GM21737 (cell line): ENCODE results near the gene ARL5C.

ENCODE experiments used
- ATAC-seq: cut with Tn5 transposase; IDR thresholded peaks from one replicate; pipeline ENCODE4 v1.9.1; 2021; ENCODE audit warnings: mild to moderate bottlenecking, moderate library complexity; ENCODE audit not compliant: unreplicated experiment

ARL5C gene, protein sequence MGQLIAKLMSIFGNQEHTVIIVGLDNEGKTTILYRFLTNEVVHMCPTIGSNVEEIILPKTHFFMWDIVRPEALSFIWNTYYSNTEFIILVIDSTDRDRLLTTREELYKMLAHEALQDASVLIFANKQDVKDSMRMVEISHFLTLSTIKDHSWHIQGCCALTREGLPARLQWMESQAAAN

DNA sequence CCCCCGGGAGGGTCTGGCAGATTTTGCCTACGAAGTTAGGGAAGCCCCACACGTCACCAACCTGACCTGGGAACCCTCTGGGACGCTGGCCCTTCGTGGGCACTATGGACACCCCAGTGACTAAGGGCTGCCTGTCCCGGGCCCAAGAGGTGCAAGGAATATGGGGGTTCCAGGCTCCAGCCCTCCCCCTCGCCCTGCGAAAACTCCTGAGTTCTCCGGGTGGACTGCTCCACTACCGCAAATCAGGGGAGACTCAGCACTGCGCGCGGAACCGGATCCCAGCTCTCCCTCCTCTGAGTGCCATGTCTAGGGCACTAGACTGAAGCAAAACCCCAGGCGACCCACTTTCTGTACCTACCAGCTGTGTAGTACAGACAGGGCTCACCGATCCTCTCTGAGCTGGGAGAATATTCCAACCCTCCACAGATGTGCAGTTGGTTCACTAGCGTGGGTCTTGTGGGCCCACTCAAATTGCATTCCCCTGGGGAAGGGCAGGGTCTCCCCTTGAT lies at the start of gene ARL5C:
Gene ARL5C (minus strand): TSS at position 321 of the 509 bp plus-strand sequence. CDS start 401 bp downstream, outside the sequence.
- no peak for ATAC-seq

DNA sequence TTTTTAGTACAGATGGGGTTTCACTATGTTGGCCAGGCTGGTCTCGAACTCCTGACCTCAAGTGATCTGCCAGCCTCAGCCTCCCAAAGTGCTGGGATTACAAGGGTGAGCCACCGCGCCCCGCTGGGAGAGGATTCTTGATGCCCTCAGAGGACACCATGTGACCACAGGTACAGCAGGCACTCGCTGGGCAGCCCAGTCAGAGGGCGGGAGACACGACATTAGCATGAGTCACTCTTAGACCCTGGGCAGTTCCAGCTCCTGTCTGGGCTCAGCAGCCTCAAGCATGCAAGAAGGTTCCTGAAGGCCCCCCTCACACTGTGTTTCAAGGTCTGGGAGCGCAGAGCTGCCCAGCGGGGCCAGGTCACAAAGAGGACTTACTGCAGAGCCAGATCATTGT lies 47.9 kb upstream of the ARL5C start:
- ATAC-seq, result no peak

DNA sequence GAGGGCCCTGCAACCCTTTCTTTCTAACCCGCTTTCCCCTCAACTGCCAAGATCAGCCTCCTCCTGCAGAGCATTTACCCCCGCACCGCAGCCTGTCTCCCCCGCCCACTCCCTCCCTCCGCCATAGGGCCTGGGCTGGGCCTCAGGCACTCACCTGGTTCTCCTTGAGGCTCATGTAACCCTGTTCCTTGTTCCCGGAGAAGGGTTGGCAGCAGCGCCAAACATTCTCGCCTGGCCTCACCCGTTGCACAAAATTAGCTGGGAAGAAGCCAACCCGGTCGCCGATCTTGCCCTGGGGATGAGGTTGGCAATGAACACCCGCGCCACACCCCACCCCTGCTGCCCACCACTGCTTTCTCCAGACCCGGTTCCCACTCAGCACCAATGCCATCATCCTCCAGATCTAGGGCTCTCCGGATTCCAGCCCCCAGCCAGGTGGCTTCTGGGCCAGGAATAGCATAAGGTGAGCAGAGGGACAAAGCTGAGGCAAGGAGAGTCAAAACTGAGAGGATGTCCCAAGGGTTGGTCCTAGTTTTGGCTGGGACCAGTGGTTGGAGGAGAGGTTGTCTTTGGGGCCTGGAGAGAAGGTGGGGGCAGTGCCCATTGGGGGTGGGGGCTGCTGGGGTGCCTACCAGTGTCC lies 47.0 kb upstream of the ARL5C start:
- no peak for ATAC-seq

DNA sequence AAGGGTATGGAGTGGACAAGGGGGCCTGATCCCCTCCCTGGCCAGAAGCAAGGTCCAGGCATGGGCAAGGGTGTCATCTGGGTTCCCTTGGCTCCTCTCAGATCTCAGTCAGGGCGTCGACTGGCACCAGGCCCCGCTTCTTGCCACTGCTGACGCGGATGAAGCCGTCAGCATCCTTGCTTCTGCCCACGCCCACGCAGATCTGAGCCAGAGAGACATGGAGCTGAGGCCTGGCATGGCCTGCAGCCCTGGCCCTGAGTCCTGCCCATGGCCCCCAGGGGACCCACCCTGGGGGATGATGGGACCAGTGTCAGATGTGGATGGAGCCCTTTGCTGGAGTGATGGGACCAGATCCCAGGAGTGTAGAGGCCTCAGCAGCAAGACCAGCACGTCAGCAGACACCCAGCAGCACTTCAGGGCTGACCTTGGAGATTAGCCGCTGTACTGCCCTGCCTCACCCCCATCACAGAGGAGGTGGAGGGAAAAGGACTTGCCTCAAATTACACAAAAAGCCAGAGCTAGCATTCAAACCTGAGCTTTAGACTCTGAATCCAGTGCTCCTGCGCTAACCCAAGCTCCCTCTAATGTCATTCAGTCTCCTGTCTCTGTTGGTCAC lies 46.3 kb upstream of the ARL5C start:
- no peak for ATAC-seq

DNA sequence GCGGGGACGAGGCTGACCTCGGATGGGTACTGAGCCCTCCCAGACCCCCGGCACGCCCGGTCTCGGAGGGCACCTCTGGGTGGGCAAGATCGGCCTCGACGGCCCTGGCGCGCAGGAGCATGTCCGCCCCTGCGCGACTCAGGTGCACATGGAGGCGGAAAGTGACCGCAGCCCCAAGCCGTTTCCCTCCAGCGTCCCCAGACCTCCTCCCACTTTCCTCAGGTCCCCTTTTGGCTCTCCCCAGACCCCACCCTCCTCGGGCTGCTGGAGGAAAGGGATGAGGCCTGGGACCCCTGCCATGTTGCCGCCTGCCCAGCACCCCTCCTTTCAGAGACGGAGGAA lies 44.1 kb upstream of the ARL5C start:
- ATAC-seq, result no peak

DNA sequence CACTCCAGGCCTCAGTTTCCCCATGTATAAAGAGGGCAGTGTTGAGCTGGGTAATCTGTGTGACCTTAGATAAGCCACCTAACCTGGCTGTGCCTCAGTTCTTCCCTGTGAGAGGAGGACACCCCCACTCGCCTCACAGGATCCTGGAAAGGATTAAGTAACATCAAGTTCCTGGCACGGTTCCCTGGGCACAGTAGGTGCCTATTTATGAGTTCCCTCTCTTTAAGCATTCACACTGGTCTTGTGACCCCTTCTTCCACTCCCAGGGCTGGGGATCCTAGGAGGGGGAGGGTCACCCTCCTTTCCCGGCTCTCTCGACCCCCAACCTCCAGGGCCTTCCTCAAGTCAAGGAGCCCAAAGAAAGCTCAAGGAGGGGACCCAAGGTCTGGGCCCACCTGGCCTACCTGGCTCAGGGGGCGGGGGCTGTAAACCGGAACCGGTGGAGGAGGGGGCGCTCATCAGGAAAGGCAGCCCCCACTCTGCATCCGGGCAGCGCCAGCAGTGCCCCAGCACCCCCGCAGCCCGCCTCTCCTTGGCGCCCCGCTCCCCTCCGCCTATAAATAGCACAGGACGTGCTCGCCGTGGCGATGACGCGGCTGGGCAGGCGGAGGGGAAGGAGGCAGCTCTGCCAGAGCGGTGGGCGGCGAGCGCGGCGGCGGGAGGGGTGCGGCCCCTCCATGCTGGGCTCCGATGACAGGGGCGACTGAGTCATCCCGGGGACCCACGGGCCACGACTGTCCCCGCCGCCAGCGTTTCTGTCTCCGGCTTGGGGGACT lies 43.5 kb upstream of the ARL5C start:
- no peak for ATAC-seq

DNA sequence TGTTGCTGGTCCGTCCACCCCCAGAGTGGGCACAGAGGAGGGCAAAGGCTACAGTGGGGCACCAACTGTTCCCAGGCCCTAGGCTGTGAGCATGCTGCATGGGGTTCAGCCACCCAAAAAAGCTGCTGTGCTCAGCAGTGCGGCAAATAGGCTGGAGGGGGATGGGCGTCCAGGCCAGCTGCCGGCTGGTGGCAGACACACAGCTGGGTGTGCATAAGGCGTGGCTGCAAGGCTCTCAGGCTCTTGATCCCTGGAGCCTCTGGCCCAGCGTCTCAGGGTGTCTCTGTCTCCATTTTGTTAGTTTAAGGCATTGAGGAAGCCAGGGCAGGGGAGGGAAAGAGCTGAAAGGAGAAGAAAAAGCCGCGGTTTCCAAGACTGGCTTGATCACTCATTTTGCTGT lies 42.9 kb upstream of the ARL5C start:
- peak; percentile 52 for ATAC-seq

DNA sequence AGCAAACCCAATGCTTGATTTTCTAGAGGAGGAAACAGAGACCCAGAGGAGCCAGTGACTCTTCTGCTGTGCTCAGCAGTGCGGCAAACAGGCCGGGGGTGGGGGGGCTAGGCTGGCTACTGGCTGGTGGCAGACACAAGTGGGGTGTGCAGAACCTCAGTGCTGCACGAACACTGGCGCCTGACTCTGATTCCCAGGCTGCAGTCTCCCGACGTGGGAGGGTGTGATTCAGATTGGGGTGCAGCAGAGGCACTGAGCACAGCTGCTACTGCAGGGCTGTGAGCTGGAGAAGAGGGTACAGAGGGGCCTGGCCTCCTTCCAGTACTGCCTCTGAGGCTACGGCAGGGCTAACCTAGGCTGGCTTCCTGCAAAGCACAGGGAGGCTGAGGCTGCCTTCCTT lies 42.2 kb upstream of the ARL5C start:
- no peak for ATAC-seq

DNA sequence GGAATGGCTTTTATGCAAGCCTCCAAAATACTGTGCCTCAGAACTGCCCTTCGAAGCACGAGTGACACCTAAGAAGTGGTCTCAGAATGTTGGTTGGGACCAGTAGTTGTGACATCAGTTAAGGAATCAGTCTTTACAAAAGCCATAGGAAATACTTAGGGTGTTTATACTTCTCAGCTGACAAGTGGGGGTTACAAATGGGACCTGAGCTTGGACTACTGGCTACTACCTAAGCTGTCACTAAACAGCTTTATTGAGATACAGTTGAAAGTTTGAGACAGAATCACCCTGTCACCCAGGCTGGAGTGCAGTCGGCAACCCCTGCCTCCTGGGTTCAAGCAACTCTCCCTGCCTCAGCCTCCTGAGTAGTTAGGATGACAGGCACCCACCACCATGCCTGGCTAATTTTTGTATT lies 39.2 kb upstream of the ARL5C start:
- ATAC-seq, result no peak

DNA sequence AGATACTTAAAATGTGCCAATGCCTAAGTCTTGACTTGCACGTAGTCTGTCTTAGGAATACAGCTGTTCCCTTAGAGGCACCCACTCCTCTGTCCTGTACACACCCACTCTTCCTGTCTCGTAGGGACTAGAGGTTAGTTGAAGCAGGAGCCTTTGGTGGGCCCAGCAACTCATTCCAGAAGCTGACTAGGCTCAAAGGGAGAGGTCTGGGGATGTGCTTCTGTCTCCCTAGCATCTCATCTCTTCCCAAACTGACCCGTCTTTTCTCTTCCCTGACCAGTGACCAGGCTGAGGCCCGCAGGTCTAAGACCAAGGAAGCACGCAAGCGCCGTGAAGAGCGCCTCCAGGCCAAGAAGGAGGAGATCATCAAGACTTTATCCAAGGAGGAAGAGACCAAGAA lies 38.3 kb upstream of the ARL5C start:
- no peak for ATAC-seq

DNA sequence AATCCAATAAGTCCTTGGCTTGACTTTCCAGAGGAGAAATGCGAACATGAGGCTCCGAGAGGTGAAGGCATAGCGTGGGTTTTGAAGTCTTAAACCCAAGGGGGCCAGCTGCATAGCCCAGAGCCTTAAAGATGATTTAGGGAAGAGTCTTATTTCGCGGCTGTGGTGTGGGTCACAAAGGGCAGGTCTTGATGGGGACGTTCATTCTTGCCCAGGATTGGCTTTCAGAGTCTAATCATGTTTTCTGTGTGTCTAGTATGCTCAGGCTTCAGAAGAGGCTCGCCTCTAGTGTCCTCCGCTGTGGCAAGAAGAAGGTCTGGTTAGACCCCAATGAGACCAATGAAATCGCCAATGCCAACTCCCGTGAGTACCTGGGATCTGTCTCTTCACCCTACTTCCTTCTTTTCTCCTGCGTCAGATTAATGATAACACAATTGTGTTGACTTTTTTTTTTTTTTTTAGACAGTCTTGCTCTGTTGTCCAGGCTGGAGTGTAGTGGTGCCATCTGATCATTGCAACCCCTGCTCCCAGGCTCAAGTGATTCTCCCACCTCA lies 35.1 kb upstream of the ARL5C start:
- ATAC-seq, result no peak

DNA sequence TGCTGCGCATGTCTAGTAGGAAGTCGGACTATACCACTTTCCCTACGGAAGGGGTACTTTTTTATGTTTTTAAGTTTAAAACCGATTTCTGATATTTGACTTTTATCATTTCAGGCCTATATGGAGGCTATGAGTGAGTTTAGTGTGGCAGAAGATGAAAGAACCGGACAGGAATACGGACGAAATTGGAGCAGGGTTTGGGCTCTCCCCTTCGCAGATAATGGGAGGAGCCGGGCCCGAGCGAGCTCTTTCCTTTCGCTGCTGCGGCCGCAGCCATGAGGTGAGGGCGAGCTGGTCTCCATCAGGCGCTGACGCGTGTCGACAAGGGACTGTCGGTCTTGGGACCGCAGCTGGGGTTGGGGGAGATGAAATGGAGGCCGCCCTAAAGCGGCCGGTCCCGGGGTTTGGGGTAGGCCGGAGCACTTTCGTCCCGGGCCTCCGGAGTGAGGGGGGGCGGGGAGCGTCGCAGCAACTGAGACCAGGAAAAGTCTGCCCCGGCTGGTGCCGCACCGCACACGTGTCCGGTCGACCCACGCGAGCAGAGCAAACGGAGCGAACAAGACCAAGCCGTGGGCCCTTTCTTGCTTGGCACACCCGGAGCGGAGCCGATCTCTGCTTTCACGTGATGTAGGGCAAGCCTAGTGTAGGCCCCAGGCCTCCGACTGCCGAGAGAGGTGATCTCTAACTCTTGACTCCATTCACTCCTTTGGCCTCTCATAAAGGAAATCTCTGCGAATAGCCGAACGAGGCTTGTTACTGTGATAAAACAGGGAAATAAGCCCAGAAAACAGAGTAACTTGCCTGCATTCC lies 34.3 kb upstream of the ARL5C start, which contains the start of gene RPL19:
Gene RPL19 (plus strand): TSS at position 214 of the 810 bp plus-strand sequence. CDS start 62 bp downstream, at position 276.
- peak; percentile 65 for ATAC-seq

DNA sequence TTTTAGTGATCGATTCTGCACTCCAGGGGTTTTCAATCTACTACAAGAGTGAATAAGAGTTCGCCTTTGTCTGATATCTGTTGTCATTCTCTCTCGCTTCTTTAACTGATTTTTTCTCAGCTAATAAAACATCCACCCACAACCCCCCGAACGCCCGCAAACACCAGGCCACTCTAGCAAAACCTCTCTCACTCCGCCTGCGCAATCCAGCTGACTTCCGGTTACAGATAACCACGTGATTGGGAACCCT lies 33.8 kb upstream of the ARL5C start:
- peak; percentile 52 for ATAC-seq

DNA sequence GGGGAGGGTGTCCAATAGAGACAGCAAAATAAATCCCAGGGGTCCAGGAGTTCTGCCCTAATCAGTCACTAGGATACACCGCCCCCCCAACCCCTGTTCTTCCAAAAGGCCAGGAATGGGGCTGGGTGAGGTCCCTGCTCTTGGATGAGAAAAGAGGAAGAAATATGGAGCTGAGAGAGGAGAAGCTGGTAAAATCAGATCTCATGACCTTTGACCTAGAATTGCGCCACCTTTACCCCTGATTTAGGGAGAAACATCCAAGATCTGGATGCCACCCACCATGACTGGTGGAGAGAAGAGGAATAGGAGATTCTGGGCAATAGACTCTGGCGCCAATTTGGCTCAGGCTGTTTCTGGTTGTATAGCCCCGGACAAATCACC lies 32.2 kb upstream of the ARL5C start:
- ATAC-seq, result no peak

DNA sequence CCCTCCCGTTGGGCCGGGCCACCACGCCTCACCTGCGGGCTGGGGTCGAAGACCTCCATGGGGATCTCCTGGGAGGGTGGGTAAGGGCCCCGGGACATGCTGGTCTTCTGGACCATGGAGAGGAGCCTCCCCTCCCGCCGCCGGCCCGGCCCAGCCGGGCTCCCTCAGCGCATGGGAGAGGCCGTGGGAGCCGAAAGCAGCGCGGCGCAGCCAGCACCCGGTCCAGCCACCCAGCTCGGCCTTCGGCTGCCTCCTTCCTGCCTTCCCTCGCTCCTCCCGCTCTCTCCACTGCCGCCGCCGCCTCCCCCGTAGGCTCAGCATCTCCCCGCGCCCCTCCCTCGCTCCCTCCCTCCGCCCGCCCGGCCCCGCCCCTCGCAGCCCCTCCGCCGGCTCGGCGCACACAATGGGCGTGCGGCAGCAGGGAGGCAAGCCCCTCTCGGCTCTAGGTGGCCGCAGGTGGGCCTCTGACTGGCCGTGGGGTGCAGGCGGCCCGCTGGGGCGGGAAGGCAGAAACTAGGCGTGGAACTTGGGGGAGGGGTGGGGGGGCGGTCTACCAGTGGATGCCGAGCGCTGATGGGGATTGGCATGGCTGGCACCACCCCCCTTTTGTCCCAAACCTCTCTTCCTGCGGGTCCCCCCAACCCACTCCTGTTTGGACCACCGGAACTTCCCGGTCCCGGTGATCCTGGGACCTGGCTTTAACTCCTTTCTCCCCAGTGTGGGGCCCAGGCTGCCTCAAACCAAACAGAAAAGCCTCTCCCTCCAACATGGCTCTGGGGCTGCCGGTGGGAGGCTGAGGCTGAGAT lies 31.6 kb upstream of the ARL5C start, which contains the start of gene CACNB1:
Gene CACNB1 (minus strand): TSS at position 290 of the 806 bp plus-strand sequence. CDS start 174 bp downstream, at position 116.
- ATAC-seq, result no peak

DNA sequence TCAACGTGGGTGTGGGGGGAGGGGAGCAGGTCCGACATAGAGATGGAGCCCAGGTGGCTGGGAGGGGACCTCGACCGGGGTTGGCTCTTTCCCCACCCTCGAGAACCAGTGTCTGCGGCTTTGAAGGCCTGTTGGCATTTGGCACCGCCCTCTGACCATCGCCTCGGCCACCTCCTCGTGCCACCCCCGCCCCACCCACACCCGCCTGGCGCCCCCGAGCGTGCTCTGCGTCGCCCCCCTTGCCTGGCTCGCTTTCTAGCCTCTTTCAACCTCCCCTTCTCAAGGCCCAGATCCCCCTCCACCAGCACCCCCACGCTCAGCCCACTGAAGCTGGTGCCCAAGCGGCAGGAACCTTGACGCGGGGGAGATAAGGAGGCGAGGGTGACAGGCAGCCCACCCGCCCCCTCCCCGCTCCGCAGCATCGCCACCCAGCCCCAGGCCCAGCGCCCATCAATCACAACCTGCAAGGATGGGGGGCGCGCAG lies 30.9 kb upstream of the ARL5C start:
- ATAC-seq, result no peak

DNA sequence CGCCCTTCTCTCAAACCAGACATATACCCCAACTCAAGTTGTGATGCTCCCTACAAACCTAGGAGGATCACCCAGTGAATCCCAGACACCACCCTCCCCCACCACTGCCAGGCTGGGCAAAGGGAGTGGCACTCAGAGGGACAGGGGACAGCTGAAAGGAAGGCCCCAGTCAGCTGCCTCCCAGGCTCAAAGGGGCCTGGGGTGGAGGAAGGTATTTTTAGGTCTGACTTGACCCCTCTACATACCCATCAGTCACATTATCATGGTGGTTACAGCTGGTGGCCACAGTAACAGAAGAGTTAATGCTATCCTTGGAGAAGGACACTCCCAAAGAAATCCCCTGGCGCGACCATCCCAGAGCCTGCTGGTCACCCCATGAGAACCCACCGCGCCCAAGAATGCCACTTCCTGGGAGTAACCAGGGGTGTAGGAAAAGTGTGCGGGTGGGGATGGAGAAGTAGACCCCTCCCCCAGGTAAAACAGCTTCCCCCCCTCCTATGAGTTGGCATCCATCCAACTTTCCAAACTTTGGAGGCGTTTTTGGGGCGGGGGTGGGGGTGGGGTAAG lies 30.4 kb upstream of the ARL5C start:
- ATAC-seq, result no peak

DNA sequence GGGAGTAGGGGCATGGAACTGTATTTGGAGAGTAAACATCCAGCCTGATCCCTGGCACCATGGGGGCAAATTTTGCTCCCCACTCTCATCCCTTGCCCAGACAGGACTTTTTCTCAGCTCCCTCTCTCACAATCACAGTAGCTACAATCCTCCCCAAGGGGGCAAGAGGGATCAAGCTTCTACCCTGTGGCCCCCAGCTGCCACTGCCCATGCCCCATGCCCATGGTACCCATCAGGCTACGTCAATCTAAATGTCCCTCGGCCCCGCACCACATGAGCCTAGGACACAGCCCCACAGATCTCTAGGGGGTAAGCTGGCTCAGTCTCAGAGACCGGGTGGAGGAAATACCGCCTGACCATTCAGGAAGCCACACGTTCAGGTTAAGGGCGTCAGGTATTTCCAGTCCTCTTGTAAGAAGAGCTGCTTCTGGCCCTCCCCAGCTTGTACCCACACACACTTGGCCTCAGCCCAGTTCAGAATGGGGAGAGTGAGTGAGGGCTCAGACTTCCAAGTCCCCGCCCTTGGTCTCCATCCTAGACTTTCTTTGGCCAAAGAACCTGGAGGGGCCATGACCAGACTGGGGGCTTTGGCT lies 29.7 kb upstream of the ARL5C start:
- no peak for ATAC-seq

DNA sequence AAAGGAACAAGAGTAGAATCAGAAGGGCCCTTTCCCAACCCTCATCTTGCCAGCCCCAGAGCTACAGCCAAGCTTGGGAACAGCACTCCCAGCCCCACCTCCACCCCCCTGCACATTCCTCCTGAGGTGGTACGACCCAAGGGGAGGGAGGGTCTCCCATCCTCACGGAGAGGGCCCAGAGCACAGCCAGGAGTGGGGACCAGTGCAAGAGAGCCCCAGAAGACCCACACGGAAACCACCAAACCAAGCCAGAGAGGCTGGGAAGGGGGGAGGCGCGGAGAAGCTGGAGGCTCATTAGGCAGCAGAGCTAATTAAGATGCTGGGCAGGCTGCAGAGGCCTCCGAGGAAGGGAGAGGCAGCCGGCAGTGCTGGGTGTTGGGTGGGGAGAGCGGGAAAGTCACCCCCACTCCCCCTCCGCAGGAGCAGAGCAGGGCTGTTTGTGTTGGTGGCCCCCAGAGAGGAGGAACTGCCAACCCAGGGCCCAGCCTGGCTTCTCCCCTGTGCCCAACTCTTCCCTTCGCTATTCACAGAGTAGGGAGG lies 29.1 kb upstream of the ARL5C start:
- no peak for ATAC-seq
